GM18508 (cell line): ENCODE results near the gene VPS52.

ENCODE experiments used
- ATAC-seq: cut with Tn5 transposase; IDR thresholded peaks from one replicate; pipeline ENCODE4 v1.9.1; 2021; ENCODE audit warnings: moderate number of reproducible peaks; ENCODE audit not compliant: insufficient read depth, unreplicated experiment

The VPS52 gene

GRCh38 chr6:33271468-33272274 is at the start of gene VPS52, which contains the start of gene RPS18:
TSS of gene VPS52 (minus strand) at chr6:33271876. CDS start at chr6:33271675, 201 bp downstream.
TSS of gene RPS18 (plus strand) at chr6:33272075. CDS start at chr6:33272120, 45 bp downstream.
- peak; percentile 52 for ATAC-seq

GRCh38 chr6:33321227-33321626 is 49.6 kb upstream of the VPS52 start:
- no peak for ATAC-seq

GRCh38 chr6:33320315-33321181 is 48.9 kb upstream of the VPS52 start:
- no peak for ATAC-seq

GRCh38 chr6:33319939-33320314 is 48.3 kb upstream of the VPS52 start:
- no peak for ATAC-seq

GRCh38 chr6:33318426-33319073 is 46.9 kb upstream of the VPS52 start:
- no peak for ATAC-seq

GRCh38 chr6:33317669-33318425 is 46.2 kb upstream of the VPS52 start, which contains the start of gene ZBTB22:
TSS of gene ZBTB22 (minus strand) at chr6:33317744. CDS start at chr6:33316916, 828 bp downstream.
- ATAC-seq, result peak; percentile 38

- ATAC-seq, result no peak
These were observed 45.7 kb upstream of the VPS52 start for GRCh38 chr6:33317419-33317668.

GRCh38 chr6:33316603-33317418 is 45.1 kb upstream of the VPS52 start:
- no peak for ATAC-seq

- ATAC-seq, result no peak
These were observed 44.3 kb upstream of the VPS52 start for GRCh38 chr6:33315793-33316602.

- no peak for ATAC-seq
These were observed 43.5 kb upstream of the VPS52 start for GRCh38 chr6:33314943-33315792.

GRCh38 chr6:33314515-33314942 is 42.9 kb upstream of the VPS52 start:
- ATAC-seq, result no peak

- no peak for ATAC-seq
These were observed 42.2 kb upstream of the VPS52 start, which contains the start of gene TAPBP for GRCh38 chr6:33313709-33314514. TSS of gene TAPBP (minus strand) at chr6:33314078. CDS start at chr6:33314041, 37 bp downstream.

- no peak for ATAC-seq
These were observed 41.5 kb upstream of the VPS52 start for GRCh38 chr6:33313105-33313708.

- no peak for ATAC-seq
These were observed 40.9 kb upstream of the VPS52 start for GRCh38 chr6:33312361-33313104.

- ATAC-seq, result no peak
These were observed 34.7 kb upstream of the VPS52 start for GRCh38 chr6:33306356-33306755.

GRCh38 chr6:33305052-33305451 is 33.4 kb upstream of the VPS52 start:
- ATAC-seq, result no peak
